ENCODE data around the gene SLC25A34.

- TF ChIP-seq CTCF (IDR thresholded peaks at IDR 0.05) (no peak), POLR2A (IDR thresholded peaks at IDR 0.05) (no peak)
These were observed 34.4 kb downstream of the SLC25A34 start for GRCh38 chr1:15770313-15770962.

All from lower leg skin (tissue), 3 donors.